IgD-negative memory B cell (primary cell): ENCODE data around the gene WNK4. TPM values are rescaled to one million over a fixed set of nuclear protein-coding genes. Genes with fewer than 3 reads are reported as not detected.
"Not testable (repeated sequence)": the region's sequence is repeated elsewhere in the genome, so short reads cannot be mapped to it uniquely, and the experiment has no call there.

Experiments
- H3K27ac Mint-ChIP-seq, 3 donors: one replicate each; pipeline ENCODE4 v1.8.0; 2020 to 2022; ENCODE audit warnings: mild to moderate bottlenecking in 3 of 3, mixed read lengths in 3 of 3, moderate library complexity in 1 of 3
- H3K27me3 Mint-ChIP-seq: one replicate; pipeline ENCODE4 v1.8.0; 2021; ENCODE audit warnings: mixed read lengths
- H3K36me3 Mint-ChIP-seq: one replicate; pipeline ENCODE4 v1.8.0; 2020; ENCODE audit warnings: mild to moderate bottlenecking, mixed read lengths
- H3K4me1 Mint-ChIP-seq, 3 donors: one replicate each; pipeline ENCODE4 v1.8.0; 2020 to 2022; ENCODE audit warnings: mixed read lengths in 3 of 3, mild to moderate bottlenecking in 1 of 3
- H3K4me3 Mint-ChIP-seq, 4 donors: one replicate each; pipeline ENCODE4 v1.8.0; 2020 to 2022; ENCODE audit warnings: mild to moderate bottlenecking in 4 of 4, mixed read lengths in 4 of 4, moderate library complexity in 3 of 4
- H3K9me3 Mint-ChIP-seq, 3 donors: one replicate each; pipeline ENCODE4 v1.8.0; 2020 to 2021; ENCODE audit warnings: mixed read lengths in 3 of 3, mild to moderate bottlenecking in 1 of 3
- polyA plus RNA-seq: library from polyadenylated mRNA; unstranded; fragments of 300-500 nt; fragmentation: Illumina TruSeq; gene quantifications from one replicate; pipeline ENCODE4 v1.2.3, GENCODE V29; 2021

The WNK4 gene
- not detected for polyA plus RNA-seq

DNA sequence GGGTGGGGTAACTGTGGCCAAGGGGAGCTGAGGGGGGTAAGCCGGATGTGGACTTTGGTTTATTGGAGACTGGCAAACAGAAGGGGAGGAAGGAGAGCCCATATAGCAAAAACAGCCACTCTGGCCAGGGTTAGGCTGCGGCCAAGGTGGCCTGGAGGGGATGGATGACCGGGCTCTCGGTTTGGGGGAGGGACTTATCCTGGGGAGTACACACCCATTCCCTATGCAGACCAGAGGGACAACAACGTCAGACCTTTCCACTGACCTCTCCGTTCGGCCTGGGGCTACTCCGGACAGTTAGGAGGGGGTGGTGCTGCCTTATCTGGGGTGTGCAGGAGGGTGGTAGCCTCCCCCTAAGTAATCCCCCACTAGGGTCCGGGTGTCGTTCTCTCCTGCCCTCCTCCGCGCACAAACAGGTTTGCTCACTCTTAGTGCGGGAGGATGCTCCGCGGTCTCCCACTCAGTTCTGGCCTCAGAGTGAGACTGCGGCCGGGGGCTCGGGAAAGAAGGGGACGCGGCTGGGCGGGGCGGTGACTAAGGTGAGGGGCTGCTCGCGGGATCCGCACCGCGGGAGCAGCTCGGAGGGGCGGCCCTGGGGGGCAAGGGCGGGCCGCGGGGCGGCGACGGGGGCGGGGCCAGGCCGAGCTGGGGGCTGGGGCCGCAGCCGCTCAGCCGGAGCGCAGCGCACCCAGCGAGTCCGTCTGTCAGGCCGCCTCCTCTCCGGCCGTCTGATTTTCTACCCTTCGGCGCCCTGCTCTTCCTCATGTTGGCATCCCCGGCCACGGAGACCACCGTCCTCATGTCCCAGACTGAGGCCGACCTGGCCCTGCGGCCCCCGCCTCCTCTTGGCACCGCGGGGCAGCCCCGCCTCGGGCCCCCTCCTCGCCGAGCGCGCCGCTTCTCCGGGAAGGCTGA, at the start of gene WNK4:
Gene WNK4, plus strand, starts transcription at position 675 of the 915 bp plus-strand sequence. Its CDS starts 89 bp downstream, at position 764.
- Mint-ChIP-seq H3K27ac (no peak within 1 kb of the TSS), H3K36me3 (peaks cover 7% of the 10 kb centered on the region), H3K4me3 (peak within 1 kb of the TSS in 2 of 4 donors; percentile 23 to 24), H3K4me1 (peaks cover 0 to 17% (median 11%) of the 10 kb centered on the region in 3 donors), H3K9me3 (no peaks in the 10 kb centered on the region), H3K27me3 (peaks cover 41% of the 10 kb centered on the region)

DNA sequence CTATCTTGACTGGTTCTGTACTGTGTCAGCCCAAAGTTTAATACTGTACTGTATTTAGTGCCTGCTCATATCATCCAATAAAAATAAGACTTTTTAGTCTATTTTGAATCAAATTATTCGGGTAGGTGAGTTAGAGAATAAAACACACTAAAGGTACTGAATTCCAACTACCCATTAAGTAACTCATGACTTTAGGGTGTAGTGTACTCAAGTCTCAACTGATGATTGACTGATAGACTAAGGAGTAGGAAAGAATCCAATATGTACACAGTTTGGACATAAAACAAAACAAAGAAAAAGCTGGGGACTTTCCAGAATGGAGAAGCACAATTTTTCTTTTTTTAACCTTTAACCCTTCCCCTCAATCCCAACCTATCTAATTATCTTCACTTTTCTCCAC, 39.7 kb upstream of the WNK4 start:
- Mint-ChIP-seq H3K36me3 (no peaks in the 10 kb centered on the region), H3K4me3 (no peak overlapping the region), H3K27me3 (no peaks in the 10 kb centered on the region), H3K9me3 (no peaks in the 10 kb centered on the region), H3K27ac (no peak overlapping the region), H3K4me1 (peaks cover 21 to 27% (median 23%) of the 10 kb centered on the region in 3 donors)

DNA sequence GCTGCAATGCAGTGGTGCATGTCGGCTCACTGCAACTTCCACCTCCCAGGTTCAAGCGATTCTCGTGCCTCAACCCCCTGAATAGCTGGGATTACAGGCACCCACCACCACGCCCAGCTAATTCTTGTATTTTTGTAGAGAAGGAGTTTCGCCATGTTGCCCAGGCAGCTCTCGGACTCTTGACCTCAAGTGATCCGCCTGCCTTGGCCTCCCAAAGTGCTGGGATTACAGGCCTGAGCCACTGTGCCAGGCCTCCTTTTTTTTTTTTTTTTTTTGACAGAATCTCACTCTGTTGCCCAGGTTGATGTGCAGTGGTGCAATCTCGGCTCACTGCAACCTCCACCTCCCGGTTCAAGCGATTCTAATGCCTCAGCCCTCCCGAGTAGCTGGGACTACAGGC, 37.5 kb upstream of the WNK4 start:
- peak overlapping the region in 1 of 3 donors; percentile 23 for H3K27ac Mint-ChIP-seq

DNA sequence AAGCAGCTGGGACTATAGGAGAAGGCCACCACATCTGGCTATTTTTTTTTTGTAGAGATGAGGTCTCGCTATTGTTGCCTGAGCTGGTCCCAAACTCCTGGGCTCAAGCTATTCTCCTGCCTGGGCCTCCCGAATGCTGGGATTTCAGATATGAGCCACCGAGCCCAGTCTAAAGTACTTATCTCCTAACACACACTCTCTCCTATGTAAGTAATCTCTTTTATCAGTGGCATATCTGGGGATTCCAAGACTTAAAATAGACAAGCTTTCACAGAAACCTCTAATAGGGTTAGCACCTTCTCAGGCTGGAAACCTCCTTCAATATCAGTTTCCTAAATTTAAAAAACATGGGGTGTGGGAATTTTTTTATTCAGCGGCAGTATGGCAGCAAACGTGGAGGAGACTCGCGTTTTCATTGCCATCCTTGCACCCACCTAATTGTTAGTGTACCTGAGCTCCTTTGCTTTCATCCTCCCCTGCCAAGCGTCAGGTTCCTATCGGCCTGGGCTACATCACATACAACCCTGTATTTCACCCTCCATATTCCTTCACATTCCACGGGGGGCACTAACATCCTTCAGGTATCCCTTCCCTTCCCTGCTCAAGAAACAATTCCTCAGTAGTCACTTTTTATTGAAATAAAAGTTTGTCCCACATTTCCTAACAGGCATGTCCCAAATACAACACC, 36.7 kb upstream of the WNK4 start:
- Mint-ChIP-seq H3K27ac (peak overlapping the region; percentile 82 to 93 (median 91)), H3K36me3 (no peaks in the 10 kb centered on the region), H3K9me3 (no peaks in the 10 kb centered on the region), H3K4me1 (peaks cover 15 to 25% (median 17%) of the 10 kb centered on the region in 3 donors), H3K4me3 (peak overlapping the region; percentile 93 to 98 (median 96)), H3K27me3 (no peaks in the 10 kb centered on the region)

More for the DNA sequence above, 37.5 kb upstream of the WNK4 start:
- H3K36me3 Mint-ChIP-seq, H3K9me3 Mint-ChIP-seq, H3K27me3 Mint-ChIP-seq: not testable (repeated sequence)
- H3K4me1 Mint-ChIP-seq = peaks cover 15 to 25% (median 17%) of the 10 kb centered on the region in 3 donors
- H3K4me3 Mint-ChIP-seq = peak overlapping the region in 3 of 4 donors; percentile 47 to 98 (median 59)

DNA sequence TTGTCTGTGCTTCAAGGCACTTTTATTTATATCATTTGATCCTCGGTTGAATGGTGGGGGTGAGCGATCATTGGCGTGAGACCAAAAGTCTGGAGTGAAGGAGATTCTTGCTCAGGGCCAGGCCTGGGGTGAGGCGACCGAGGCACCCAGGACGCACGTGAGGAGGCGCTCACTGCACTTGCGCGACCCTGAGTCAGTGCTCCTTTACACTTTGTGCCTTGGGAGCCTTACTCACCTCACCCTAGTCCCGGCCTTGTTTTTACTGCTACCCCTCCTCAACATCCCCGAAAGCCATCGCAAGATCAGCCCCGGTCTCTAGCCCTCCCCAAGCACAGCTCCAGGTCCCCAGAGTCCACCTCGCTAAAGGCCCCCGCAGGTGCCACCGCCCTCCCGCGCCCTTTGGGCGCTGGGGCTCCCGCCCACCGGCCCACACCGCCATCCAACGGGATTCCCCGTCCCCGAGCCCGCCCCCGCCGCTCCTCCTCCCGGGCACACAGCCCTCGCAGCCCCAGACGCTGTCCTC, 36.1 kb upstream of the WNK4 start:
- H3K4me1 Mint-ChIP-seq = peaks cover 15 to 25% (median 15%) of the 10 kb centered on the region in 3 donors
- peak overlapping the region; percentile 93 to 98 (median 96) for H3K4me3 Mint-ChIP-seq
- no peaks in the 10 kb centered on the region for H3K9me3 Mint-ChIP-seq
- peaks cover 4% of the 10 kb centered on the region for H3K27me3 Mint-ChIP-seq
- H3K27ac Mint-ChIP-seq = peak overlapping the region; percentile 82 to 93 (median 91)
- H3K36me3 Mint-ChIP-seq = peaks cover 1% of the 10 kb centered on the region

DNA sequence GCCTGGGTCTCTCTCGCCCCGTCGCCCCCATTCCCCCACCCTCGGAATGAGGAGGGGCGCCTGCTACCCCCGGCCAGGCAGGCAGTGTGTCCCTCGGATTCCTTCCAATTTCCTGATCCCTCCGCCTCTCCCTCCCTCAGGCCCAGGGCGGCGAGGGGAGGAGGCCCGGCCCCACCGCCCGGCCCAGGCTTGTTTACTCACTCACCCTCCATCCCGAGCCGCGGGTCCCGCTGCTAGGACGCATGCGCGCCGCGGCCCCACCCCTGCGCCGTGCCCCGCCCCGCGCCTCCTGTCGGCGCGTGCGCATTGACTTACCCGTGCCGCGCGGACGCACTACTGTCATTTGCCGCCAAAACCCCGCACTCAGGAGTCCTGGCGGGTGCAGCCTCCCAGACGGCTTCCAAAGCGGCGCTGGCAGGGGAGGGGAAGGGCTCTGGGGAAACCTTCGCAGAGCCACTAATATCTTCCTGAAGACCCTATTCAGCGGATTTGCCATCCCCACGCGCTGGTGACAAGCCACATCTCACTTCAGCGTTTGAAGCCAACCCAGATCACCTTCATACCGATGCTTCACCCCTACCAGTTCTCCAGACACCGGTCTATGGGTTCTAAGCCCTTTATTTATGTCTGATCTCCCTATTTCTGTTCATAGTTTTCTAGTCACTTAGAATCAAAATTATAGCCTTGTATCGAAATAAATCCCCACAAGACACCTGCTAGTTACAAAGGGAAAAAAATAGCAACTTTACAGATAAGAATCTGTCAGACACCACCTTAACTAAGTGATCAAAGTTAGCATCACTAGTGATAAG, 35.4 kb upstream of the WNK4 start, which contains the start of gene EZH1:
Gene EZH1, minus strand, starts transcription at position 235 of the 812 bp plus-strand sequence. CDS start 16,099 bp downstream, outside the sequence.
- Mint-ChIP-seq H3K27me3 (peaks cover 5% of the 10 kb centered on the region), H3K4me1 (peaks cover 15 to 25% (median 15%) of the 10 kb centered on the region in 3 donors), H3K27ac (peak within 1 kb of the TSS; percentile 82 to 93 (median 91)), H3K4me3 (peak within 1 kb of the TSS; percentile 93 to 98 (median 96)), H3K36me3 (peaks cover 1% of the 10 kb centered on the region), H3K9me3 (no peaks in the 10 kb centered on the region)

DNA sequence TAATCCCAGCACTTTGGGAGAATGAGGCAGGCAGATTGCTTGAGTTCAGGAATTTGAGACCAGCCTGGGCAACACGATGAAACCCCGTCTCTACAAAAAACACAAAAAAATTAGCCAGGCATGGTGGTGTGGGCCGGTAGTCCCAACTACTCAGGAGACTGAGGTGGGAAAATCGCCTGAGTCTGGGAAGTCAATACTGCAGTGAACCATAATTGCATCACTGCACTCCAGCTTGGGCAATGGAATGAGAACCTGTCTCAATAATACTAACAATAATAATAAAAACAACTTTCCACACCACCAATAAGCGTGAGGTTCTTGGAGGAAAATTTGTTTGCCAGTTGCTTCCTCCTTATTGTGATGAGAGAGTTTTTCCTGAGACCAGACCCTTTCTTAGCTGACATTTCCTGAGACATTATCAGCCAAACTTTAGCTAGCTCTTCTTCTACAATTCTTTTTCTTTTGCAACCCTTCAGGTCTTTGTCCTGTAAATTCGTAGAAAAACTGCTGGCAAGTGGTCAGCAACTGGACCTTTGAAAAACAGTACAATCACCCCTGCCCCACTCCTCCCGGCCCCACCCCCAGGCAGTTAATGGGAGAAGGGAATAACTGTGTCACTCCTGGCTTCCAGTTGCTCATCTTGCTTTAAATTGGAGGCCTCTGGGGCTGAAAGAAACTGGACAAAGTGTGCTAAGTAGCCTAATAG, 32.1 kb upstream of the WNK4 start:
- peak overlapping the region in 2 of 3 donors; percentile 20 to 49 for H3K27ac Mint-ChIP-seq
- peaks cover 1% of the 10 kb centered on the region for H3K36me3 Mint-ChIP-seq
- H3K27me3 Mint-ChIP-seq = peaks cover 10% of the 10 kb centered on the region
- peak overlapping the region in 1 of 4 donors; percentile 71 for H3K4me3 Mint-ChIP-seq
- H3K4me1 Mint-ChIP-seq = peaks cover 12 to 15% (median 14%) of the 10 kb centered on the region in 3 donors
- H3K9me3 Mint-ChIP-seq = no peaks in the 10 kb centered on the region

DNA sequence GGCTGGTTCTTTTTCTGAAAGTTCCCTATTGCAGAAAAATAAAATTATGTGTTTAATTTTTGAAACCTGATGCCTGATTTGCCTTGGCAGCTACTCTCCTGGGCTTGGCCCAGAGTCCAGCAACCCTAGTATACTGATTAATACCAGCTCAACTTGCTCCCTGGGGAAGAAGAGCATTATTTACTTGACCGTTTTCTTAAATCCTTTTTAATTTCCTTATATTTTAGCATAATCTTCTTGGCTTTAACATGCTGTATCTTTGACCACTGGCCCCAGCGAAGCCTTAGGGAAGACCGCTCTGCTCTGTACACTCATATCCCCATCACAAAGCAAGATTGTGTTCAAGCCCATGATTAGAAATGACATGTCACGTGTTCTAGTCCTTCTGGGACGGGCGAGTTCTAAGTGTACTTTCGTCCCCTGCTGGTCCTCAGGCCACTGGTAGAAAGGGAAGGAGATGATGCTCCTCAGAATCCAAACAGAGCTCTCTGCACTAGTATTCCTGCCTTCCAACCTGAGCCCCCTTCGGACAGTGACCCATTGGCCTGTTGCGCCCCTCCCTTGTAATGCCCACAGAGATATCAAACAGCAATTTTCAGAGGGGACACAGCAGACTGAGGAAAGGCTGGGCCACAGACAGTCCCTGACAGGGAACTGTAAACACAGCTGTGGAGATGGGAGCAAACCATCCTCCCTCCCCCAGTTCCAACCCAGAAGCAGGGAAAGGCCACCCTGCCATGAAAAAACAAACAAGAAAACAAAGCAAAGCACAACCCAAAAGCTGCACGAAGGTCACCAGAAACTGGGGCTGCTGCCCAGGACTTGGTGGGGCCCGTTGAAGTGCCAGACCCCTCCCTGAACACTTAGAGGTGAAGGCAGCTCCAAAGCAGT, 31.3 kb upstream of the WNK4 start:
- no peaks in the 10 kb centered on the region for H3K9me3 Mint-ChIP-seq
- peaks cover 1% of the 10 kb centered on the region for H3K36me3 Mint-ChIP-seq
- H3K4me1 Mint-ChIP-seq = peaks cover 6 to 9% (median 8%) of the 10 kb centered on the region in 3 donors
- no peak overlapping the region for H3K4me3 Mint-ChIP-seq
- H3K27ac Mint-ChIP-seq = peak overlapping the region in 1 of 3 donors; percentile 20
- peaks cover 10% of the 10 kb centered on the region for H3K27me3 Mint-ChIP-seq

DNA sequence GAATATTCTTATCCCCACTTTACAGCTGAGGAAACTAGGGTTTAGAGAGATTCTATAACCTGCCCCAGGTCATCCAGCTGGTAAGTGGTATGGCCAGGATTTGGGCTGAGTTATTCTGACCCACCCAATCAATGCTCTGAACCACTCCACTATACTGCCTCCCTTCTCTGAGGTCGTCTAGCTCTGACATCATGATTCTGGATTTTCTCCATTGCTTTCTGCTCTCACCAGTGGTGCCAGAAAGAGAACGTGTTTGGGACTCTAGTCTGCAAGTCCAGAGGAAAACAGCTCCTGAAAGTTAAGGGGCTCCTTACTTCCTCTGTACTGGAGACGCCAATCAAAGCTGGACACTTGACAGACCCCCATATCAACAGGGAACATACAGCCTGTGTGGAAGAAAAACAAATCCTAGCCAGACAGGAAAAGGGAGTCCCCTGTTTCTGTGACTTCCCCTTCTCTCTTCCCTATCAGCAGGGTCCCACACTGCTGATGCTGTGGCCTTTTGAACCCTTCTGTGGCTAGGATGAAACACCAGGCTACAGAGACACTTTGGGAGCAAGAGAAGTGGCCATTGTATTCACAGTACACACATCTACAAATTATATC, 29.6 kb upstream of the WNK4 start:
- H3K4me1 Mint-ChIP-seq = no peaks in the 10 kb centered on the region
- H3K9me3 Mint-ChIP-seq = no peaks in the 10 kb centered on the region
- H3K4me3 Mint-ChIP-seq = no peak overlapping the region
- peaks cover 16% of the 10 kb centered on the region for H3K27me3 Mint-ChIP-seq
- no peak overlapping the region for H3K27ac Mint-ChIP-seq
- peaks cover 1% of the 10 kb centered on the region for H3K36me3 Mint-ChIP-seq

DNA sequence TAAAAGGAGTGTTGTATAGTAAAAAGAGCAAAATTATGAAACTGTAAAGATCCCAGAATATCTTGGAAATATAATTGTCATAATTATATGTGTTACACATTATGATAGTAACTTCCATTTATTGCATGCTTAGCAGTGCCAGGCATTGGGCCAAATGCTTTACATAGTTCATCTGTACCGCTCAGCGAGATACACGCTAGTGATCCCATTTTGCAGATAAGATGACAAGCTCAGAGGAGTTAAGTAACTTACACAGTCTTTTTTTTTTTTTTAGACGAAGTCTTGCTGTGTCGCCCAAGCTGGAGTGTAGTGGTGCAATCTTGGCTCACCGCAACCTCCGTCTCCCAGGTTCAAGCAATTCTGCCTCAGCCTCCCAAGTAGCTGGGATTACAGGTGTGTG, 28.8 kb upstream of the WNK4 start:
- no peaks in the 10 kb centered on the region for H3K4me1 Mint-ChIP-seq
- H3K27ac Mint-ChIP-seq = no peak overlapping the region
- peaks cover 16% of the 10 kb centered on the region for H3K27me3 Mint-ChIP-seq
- H3K36me3 Mint-ChIP-seq = peaks cover 3% of the 10 kb centered on the region
- no peak overlapping the region for H3K4me3 Mint-ChIP-seq
- no peaks in the 10 kb centered on the region for H3K9me3 Mint-ChIP-seq

DNA sequence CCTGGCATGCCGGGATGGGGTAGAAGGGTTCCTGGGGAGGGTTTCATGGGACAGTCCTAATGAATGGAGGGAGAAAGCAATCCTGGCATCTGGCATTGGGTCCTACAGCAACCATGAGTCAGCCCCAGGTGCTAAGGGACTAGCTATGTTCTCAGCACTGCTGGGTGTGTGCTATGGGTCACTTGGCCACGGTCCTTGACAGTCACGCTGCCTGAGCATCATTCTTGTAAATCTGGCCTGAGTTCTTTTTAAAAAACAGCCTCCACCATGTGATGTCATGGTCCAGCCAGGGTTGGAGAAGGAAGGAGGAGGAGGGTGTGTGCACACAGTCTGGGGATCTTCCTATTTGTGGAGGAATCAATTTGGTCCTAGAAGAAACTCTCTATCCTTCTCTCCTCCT, 25.6 kb upstream of the WNK4 start:
- Mint-ChIP-seq H3K4me3 (no peak overlapping the region), H3K27ac (no peak overlapping the region), H3K27me3 (peaks cover 15% of the 10 kb centered on the region), H3K36me3 (peaks cover 2% of the 10 kb centered on the region), H3K4me1 (peaks cover 0 to 3% (median 0%) of the 10 kb centered on the region in 3 donors), H3K9me3 (no peaks in the 10 kb centered on the region)

DNA sequence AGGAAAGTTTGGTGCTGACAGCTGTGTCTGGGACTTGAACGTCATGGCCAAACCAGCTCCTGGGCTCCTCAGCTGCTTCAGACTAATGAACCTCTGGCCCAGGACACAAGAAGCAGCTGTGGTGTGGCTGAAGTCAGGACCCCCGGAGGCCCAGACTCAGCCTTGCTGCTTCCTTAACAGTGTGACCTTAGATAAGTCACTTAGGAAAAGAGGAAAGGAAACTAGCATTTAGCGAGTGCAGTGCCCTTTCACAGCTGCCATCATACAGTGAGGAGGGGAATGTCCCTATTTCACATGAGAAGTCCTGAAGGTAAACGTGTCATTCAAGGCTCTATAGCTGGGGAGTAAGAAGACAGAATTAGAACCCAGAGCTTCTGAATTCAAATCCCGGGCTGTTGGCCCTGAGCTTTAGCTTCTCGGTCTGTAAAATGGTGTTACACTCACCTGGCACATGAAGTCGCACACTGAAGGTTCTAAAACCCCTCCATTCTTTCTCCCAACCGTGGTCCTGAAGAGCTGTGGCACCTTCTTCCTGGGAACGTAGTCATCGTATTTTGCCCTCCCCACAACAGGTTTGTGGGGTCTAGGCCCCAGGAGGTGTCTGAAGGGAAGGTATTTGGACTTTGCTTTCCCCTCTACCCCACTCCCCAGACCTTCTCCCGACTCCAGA, 20.3 kb upstream of the WNK4 start:
- Mint-ChIP-seq H3K27ac (no peak overlapping the region), H3K36me3 (peaks cover 2% of the 10 kb centered on the region), H3K9me3 (no peaks in the 10 kb centered on the region), H3K4me1 (peaks cover 8 to 10% (median 10%) of the 10 kb centered on the region in 3 donors), H3K4me3 (peak overlapping the region; percentile 52 to 83 (median 75)), H3K27me3 (peaks cover 38% of the 10 kb centered on the region)
